ENCODE results near the gene KRT78. TPM values are rescaled to one million over a fixed set of nuclear protein-coding genes. Genes with fewer than 3 reads are reported as not detected.

KRT78 gene
- polyA plus RNA-seq, 3 donors, result not detected

DNA sequence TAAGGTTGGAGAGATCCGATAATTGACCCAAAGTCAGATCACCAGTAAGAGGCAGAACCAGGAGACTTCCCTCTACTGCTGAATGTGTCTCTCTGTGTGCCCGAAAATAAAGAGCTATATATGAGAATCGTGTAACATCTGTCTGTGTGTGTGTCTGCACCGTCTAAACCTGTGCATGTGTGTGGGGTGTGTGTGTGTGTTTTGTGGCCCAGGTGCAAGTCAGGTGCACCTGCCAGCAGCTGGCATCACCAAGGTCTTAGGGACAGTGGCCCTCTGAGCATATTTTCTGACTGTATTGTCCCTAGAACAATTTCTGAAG is 24.7 kb upstream of the KRT78 start:
- TF ChIP-seq, protein P1, sequence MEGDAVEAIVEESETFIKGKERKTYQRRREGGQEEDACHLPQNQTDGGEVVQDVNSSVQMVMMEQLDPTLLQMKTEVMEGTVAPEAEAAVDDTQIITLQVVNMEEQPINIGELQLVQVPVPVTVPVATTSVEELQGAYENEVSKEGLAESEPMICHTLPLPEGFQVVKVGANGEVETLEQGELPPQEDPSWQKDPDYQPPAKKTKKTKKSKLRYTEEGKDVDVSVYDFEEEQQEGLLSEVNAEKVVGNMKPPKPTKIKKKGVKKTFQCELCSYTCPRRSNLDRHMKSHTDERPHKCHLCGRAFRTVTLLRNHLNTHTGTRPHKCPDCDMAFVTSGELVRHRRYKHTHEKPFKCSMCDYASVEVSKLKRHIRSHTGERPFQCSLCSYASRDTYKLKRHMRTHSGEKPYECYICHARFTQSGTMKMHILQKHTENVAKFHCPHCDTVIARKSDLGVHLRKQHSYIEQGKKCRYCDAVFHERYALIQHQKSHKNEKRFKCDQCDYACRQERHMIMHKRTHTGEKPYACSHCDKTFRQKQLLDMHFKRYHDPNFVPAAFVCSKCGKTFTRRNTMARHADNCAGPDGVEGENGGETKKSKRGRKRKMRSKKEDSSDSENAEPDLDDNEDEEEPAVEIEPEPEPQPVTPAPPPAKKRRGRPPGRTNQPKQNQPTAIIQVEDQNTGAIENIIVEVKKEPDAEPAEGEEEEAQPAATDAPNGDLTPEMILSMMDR (IDR thresholded peaks at IDR 0.05), result no peak
- intact Hi-C loops (cut with micrococcal nuclease), result loop anchor here in 1 of 2 donors (10.0 kb wide), 1 partner anchor 719 kb away; no protein-coding TSS in a partner anchor
- peaks cover 40% of the 10 kb centered on the region for H3K4me1 Mint-ChIP-seq
- Histone ChIP-seq H3K4me3 (replicated peaks in 1 of 3; ENCODE audit: low read depth in 2 of 3, low read length in 3 of 3) (peak overlapping the region; percentile 45 to 64 (median 60)), H3K36me3 (replicated peaks in 1 of 2; ENCODE audit: control insufficient read depth in 1 of 2, insufficient read depth in 2 of 2, low read length in 2 of 2) (no peaks in the 10 kb centered on the region), H3K4me1 (ENCODE audit: control insufficient read depth in 1 of 2, insufficient read depth in 2 of 2, low read length in 2 of 2) (peaks cover 26 to 45% of the 10 kb centered on the region in 2 donors), H3K9me3 (replicated peaks in 1 of 2; ENCODE audit: control insufficient read depth in 1 of 2, insufficient read depth in 1 of 2, low read length in 2 of 2) (no peaks in the 10 kb centered on the region), H3K9ac (ENCODE audit: insufficient read depth, low read length, poor library complexity, severe bottlenecking) (peak overlapping the region; percentile 85), H2AFZ (ENCODE audit: insufficient read depth, low read depth, low read length, poor library complexity, severe bottlenecking) (peak overlapping the region; percentile 81), H3K27ac (ENCODE audit: low read depth in 1 of 2, low read length in 2 of 2) (peak overlapping the region; percentile 64 to 88), H3K27me3 (ENCODE audit: control insufficient read depth in 2 of 2, insufficient read depth in 2 of 2, low read length in 2 of 2) (no peaks in the 10 kb centered on the region), H4K20me1 (ENCODE audit: insufficient read depth, low read length) (no peaks in the 10 kb centered on the region), H3K4me2 (replicated peaks; ENCODE audit: extremely low read depth, low read length, poor library complexity, severe bottlenecking) (peak overlapping the region; percentile 78), H3K79me2 (ENCODE audit: insufficient read depth, low read length) (no peaks in the 10 kb centered on the region)
- 34% methylated on average over 3 of the region's 4 CpGs for WGBS (ENCODE audit: insufficient coverage)
- H3K4me3 Mint-ChIP-seq, result peak overlapping the region; percentile 77 to 80
- no peaks in the 10 kb centered on the region for H3K9me3 Mint-ChIP-seq
- peaks cover 5 to 14% (median 7%) of the 10 kb centered on the region in 3 donors for H3K27me3 Mint-ChIP-seq (ENCODE audit: low read depth in 3 of 3)
- peaks cover 0 to 2% of the 10 kb centered on the region in 2 donors for H3K36me3 Mint-ChIP-seq
- no peak for DNase-seq
- peak overlapping the region; percentile 68 to 98 (median 91) for H3K27ac Mint-ChIP-seq

DNA sequence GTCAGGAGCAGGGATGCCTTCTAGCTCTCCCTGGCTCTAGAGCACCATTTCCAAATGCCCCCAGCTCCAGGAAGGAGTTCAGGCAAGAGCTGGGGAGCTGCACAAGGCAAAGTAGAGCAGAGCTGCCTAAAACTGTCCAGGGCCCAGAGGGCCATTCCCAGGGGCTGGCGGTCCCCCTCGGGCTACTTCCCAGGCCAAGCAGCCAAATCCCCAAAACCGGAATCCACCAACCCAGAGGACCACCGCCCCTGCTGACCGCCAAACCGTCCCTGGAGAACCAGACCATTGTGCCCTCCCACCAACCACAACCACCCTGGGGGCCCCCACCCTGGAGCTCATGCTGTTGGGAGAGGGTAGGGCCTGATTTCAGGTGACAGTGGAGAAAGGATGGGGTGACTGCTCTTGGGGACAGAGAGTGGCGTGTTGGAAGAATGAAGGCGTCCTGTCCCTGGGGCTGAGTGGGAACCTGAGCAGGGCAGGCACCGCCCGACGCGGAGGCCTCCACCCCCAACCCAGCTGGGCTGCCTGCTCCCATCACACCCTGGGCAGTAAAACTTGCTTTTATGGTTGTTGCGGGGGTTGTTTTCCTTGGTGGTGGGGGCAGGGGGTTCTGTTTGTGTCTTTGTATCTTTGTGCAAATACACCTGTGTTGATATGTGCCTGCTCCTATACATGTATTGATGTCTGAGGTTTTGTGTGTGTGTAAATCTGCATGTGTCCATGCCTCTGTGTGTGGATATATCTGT is 24.0 kb upstream of the KRT78 start:
- no peak overlapping the region for H2AFZ ChIP-seq (ENCODE audit: insufficient read depth, low read depth, low read length, poor library complexity, severe bottlenecking)
- peaks cover 5 to 14% (median 7%) of the 10 kb centered on the region in 3 donors for H3K27me3 Mint-ChIP-seq (ENCODE audit: low read depth in 3 of 3)
- WGBS (ENCODE audit: insufficient coverage), result 100% methylated on average over 2 of the region's 13 CpGs

More for the DNA sequence above, 24.0 kb upstream of the KRT78 start:
- TF ChIP-seq, protein P1 (IDR thresholded peaks at IDR 0.05), result no peak
- intact Hi-C loops (cut with micrococcal nuclease), result loop anchor here in 1 of 2 donors (10.0 kb wide), 1 partner anchor 718 kb away; no protein-coding TSS in a partner anchor
- Histone ChIP-seq H3K4me3 (replicated peaks in 1 of 3; ENCODE audit: low read depth in 2 of 3, low read length in 3 of 3) (no peak overlapping the region), H3K79me2 (ENCODE audit: insufficient read depth, low read length) (no peaks in the 10 kb centered on the region), H3K9ac (ENCODE audit: insufficient read depth, low read length, poor library complexity, severe bottlenecking) (no peak overlapping the region), H3K4me1 (ENCODE audit: control insufficient read depth in 1 of 2, insufficient read depth in 2 of 2, low read length in 2 of 2) (peaks cover 29 to 47% of the 10 kb centered on the region in 2 donors), H3K36me3 (replicated peaks in 1 of 2; ENCODE audit: control insufficient read depth in 1 of 2, insufficient read depth in 2 of 2, low read length in 2 of 2) (no peaks in the 10 kb centered on the region), H3K9me3 (replicated peaks in 1 of 2; ENCODE audit: control insufficient read depth in 1 of 2, insufficient read depth in 1 of 2, low read length in 2 of 2) (no peaks in the 10 kb centered on the region), H3K4me2 (replicated peaks; ENCODE audit: extremely low read depth, low read length, poor library complexity, severe bottlenecking) (no peak overlapping the region), H3K27me3 (ENCODE audit: control insufficient read depth in 2 of 2, insufficient read depth in 2 of 2, low read length in 2 of 2) (no peaks in the 10 kb centered on the region), H4K20me1 (ENCODE audit: insufficient read depth, low read length) (no peaks in the 10 kb centered on the region), H3K27ac (ENCODE audit: low read depth in 1 of 2, low read length in 2 of 2) (no peak overlapping the region)
- no peak for DNase-seq
- Mint-ChIP-seq H3K4me1 (peaks cover 43% of the 10 kb centered on the region), H3K4me3 (peak overlapping the region in 1 of 2 donors; percentile 77), H3K27ac (peak overlapping the region in 4 of 7 donors; percentile 74 to 97 (median 88)), H3K36me3 (peaks cover 0 to 2% of the 10 kb centered on the region in 2 donors), H3K9me3 (no peaks in the 10 kb centered on the region)

Data from CD14-positive monocyte (primary cell).